ENCODE data around the gene AFF3.

DNA sequence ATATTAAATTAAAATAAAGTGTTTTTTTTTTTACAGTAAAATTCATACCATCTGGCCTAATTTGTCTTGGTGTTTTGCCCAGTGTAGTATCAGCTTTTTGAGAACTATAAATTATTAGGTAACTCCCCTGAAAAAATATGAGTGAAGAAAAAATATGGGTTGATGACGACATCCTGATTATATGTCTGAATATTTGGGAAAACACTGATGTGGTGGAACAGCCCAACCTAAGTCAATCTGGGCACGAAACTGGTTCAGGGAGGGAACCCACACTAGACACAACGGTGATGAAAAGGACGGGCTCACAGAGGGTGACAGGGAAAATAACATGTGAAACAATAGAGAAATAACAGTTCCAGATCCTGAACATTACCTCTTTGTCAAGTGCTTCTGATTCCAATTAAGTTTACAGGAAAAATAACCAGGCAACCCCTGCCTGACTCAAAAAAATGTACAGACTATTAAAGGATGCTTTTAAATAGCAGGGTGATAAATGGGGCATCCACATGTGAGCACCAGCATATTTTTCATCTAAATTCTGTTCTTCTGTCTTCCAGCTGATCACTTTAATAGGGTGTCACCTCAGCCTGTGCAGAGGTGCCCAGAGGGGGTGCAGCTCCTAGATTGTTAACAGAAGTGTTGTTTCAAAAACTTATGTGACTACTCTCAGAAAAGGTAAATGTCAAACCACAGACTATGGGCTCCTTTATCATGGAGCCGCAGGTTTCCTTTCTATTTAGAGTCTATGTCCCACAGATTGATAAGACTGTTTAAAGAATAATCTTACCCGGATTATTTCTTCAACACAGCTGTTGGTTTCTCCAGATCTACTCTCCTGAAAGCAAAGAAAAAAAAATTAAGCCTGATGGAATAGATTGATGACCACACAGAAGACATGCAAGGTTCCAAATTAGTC is 305.4 kb downstream of the AFF3 start:
- TF ChIP-seq, protein P1, sequence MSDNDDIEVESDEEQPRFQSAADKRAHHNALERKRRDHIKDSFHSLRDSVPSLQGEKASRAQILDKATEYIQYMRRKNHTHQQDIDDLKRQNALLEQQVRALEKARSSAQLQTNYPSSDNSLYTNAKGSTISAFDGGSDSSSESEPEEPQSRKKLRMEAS (IDR thresholded peaks at IDR 0.05), result no peak
- TF ChIP-seq ZBTB7A (IDR thresholded peaks at IDR 0.05; ENCODE audit: low read depth) (no peak), TAF1 (IDR thresholded peaks at IDR 0.05; ENCODE audit: low read depth) (no peak), EP300 (IDR thresholded peaks at IDR 0.05; ENCODE audit: borderline replicate concordance) (no peak), TEAD4 (IDR thresholded peaks at IDR 0.05) (no peak), EGR1 (IDR thresholded peaks at IDR 0.05) (no peak), YY1 (IDR thresholded peaks at IDR 0.05; ENCODE audit: low read depth) (no peak), CEBPB (IDR thresholded peaks at IDR 0.05) (no peak), RAD21 (IDR thresholded peaks at IDR 0.05; ENCODE audit: low read depth) (no peak), TCF12 (IDR thresholded peaks at IDR 0.05; ENCODE audit: low read depth) (no peak), FOXM1 (IDR thresholded peaks at IDR 0.05; ENCODE audit: borderline replicate concordance, low read depth) (no peak), CREB1 (IDR thresholded peaks at IDR 0.05; ENCODE audit: low read depth) (no peak)
- TF ChIP-seq, protein P2, sequence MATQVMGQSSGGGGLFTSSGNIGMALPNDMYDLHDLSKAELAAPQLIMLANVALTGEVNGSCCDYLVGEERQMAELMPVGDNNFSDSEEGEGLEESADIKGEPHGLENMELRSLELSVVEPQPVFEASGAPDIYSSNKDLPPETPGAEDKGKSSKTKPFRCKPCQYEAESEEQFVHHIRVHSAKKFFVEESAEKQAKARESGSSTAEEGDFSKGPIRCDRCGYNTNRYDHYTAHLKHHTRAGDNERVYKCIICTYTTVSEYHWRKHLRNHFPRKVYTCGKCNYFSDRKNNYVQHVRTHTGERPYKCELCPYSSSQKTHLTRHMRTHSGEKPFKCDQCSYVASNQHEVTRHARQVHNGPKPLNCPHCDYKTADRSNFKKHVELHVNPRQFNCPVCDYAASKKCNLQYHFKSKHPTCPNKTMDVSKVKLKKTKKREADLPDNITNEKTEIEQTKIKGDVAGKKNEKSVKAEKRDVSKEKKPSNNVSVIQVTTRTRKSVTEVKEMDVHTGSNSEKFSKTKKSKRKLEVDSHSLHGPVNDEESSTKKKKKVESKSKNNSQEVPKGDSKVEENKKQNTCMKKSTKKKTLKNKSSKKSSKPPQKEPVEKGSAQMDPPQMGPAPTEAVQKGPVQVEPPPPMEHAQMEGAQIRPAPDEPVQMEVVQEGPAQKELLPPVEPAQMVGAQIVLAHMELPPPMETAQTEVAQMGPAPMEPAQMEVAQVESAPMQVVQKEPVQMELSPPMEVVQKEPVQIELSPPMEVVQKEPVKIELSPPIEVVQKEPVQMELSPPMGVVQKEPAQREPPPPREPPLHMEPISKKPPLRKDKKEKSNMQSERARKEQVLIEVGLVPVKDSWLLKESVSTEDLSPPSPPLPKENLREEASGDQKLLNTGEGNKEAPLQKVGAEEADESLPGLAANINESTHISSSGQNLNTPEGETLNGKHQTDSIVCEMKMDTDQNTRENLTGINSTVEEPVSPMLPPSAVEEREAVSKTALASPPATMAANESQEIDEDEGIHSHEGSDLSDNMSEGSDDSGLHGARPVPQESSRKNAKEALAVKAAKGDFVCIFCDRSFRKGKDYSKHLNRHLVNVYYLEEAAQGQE (IDR thresholded peaks at IDR 0.05; ENCODE audit: low read depth), result no peak
- TF ChIP-seq, protein P3, sequence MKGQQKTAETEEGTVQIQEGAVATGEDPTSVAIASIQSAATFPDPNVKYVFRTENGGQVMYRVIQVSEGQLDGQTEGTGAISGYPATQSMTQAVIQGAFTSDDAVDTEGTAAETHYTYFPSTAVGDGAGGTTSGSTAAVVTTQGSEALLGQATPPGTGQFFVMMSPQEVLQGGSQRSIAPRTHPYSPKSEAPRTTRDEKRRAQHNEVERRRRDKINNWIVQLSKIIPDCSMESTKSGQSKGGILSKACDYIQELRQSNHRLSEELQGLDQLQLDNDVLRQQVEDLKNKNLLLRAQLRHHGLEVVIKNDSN (IDR thresholded peaks at IDR 0.05), result no peak

Data from Ishikawa (cell line).